Ecto neural progenitor cell (in vitro differentiated cells): ENCODE results near the gene SEMA3A.
"Not testable (repeated sequence)": the region's sequence is repeated elsewhere in the genome, so short reads cannot be mapped to it uniquely, and the experiment has no call there.

Source experiments
- DNase-seq: peaks from one replicate; pipeline ENCODE4 v3.0.0-alpha.2; 2018; ENCODE audit warnings: low spot score

The SEMA3A gene

DNA sequence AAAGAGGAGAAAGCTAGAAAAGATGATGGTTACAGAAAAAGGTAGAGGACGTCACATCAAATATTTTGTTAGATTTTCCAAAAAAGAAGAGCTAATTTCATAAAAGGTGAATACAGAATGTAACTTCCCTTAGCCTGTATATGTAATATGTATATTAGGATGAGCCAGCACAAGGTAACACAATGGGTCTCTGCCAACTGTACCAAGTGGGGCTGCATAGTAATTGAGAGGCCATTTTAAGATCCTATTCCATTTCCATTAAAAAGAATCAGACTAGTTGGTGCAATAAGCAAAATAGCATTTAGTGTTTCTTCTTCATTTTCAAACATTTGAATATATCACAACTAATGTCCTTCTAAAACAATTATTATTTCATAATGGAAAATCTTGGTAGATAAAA lies 134.6 kb downstream of the SEMA3A start:
- no peak for DNase-seq

DNA sequence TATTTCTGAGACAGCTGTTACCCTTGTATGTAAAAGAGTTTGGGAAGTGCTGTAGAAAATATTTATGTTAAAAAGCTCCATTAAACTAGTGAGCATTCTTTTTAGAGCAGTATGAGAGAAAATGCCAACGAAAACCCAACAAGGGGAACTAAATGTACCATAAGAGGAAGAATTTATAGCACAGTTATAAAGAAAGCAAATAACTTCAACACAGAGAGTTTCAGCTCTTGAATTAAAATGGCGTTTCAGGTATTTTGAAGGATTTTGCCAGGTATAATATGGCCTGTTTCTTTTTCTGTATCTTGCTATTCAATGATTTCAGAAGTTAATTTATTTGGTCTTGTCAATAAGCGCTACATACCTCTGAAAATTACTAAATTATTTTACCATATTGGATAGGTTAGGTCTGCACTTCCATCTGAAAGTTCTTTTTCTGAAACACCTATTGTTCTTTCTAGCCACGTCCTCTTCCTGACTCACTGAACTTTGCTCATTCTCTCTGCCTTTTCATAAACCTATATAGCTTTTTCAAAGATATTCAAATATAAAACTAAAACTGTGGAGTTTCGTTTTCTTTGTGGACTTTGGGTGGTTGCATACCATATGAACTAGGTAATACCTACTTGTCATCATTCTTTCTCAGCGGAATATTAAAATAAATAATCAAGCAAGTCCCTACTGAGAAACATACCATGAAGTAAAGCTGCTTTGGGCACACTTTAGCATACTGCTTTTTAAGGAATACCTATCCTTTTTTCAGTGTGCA lies 136.1 kb downstream of the SEMA3A start:
- no peak for DNase-seq

DNA sequence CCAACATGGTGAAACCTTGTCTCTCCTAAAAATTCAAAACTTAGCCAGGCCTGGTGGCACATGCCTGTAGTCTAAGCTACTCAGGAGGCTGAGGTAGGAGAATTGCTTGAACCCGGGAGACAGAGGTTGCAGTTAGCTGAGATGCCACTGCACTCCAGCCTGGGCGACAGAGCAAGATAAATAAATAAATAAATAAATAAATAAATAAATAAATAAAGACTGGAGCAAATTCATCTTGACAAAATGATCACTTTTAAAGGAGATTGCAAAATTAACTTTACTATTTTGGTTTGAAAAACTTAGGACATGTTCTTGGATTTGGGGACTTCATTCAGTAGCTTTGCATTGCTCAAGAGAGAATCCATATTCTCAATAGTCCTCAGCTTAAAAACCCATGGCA lies 137.0 kb downstream of the SEMA3A start:
- DNase-seq, result no peak

DNA sequence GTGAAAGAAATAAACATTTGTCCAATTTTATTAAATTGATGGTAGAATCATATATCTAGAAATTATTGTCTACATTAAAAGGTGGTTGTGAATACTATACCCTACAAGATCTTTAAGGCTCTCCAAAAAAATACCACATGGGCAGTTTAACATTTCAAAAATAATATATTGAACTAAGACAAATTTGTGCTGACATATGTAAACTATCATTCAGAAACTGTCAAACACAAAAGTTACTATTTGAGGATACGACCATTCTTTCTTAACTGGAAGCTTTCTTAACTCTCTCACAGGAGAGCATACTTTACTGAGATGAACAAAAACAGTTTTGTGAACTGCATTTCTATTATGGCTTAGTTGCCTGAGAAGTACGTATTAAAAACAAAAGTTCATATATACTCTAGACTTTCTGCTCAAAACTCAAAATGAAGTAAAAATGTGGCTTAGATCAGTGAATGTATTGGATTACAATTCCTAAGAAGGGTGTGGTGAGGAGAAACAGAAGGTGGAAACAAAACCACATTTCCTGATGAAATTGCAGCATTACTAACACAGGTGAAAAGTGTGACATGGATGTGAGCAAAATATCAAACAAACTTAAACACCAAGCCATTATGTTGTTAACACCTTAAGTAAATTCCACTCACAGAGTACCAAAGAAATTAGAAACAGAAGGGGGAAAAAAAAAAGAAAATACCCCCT lies 138.5 kb downstream of the SEMA3A start:
- DNase-seq, result no peak

DNA sequence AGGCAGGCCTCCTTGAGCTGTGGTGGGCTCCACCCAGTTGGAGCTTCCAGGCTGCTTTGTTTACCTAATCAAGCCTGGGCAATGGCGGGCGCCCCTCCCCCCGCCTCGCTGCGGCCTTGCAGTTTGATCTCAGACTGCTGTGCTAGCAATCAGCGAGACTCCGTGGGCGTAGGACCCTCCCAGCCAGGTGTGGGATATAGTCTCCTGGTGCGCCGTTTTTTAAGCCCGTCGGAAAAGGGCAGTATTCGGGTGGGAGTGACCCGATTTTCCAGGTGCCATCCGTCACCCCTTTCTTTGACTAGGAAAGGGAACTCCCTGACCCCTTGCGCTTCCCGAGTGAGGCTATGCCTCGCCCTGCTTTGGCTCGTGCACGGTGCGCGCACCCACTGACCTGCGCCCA lies 139.4 kb downstream of the SEMA3A start:
- DNase-seq, result not testable (repeated sequence)

DNA sequence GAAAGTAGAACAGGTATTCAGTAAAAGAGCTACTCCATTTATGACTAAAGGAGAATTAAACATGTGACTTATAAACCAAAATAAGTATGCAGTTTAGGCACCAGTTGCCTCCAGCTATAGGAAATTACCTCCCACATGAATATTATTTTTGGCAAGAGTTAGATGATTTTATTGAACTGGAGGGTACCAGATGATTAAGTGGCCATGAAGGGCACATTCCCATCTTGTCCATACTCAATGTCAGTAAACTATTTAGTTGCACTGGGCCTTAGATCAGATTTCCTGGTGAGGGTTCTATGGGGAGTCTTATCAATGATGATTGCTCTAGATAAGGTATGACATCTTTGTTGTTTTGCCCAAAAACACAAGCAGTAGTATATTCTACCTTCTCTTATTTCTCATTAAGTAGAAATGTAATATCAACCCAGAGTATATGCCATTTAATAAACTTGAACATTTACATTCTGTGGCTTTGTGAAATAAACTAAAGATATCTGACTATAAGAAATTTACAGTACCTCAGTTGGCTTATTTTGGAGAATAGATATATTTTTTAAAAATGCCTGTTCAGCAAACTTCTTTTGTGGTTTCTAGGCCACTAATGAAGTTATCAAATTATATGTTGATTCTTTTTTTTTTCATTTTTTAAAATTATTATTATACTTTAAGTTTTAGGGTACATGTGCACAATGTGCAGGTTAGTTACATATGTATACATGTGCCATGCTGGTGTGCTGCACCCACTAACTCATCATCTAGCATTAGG lies 145.3 kb downstream of the SEMA3A start:
- DNase-seq, result no peak

DNA sequence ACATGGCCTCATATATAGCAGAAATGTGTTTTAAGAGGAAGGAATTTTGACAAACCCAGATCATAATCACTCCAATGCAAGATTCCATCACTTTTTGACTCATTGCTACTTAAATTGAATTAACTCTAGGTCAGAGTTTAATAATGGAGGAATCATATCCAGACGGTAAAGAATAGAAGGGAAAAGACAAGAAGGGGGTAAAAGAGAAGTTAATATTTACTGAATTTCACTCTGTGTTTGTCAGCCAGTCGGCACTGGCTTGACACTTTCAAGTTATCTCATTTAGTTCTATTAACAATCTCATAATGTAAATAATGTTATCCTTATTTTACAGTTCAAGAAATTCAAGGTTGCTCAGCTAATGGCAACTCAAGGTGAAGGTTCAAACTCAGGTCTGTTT lies 147.5 kb downstream of the SEMA3A start:
- DNase-seq, result no peak

DNA sequence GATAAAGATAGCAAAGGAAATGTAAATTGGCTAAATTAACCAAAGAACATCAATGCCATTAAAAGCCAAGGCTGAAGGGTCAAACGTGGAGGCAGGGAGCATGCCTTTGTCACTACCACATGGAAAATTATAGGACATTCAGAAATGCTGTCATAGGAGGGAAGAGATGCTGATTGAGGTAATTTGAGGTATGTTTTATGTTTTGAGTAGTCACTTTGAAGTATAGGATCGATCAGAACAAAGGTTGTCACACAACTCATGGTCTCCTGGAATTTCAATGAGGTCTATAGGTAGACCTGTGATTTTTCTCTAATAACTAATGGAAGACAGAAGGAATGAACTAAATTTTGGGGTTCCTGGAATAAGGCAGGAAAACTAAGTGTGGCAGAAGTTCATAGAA lies 149.8 kb downstream of the SEMA3A start:
- DNase-seq, result no peak

DNA sequence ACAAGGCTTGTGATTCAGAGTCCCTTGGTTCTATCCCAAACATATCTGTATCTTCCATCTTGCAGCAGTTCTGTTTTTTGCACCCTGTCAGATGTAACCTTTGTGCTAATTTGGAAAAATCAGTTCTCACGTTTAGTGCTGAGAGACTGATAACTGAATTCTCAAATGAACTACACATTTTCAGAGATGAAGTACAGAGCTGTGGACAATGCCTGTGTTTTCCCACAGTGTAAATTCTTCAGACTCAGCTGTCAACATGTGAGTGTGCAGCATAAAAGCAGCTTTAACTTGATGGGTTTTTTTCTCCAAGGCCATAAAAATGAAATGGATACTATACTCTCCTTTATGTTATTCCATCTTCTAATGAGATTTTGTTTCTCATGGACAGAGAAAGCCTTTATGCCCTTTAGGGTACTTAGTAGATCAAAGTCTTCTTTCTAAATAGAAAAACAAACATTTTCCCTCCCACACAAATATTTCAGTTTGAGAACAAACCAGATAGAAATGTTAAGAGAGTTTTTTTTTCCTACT lies 150.9 kb downstream of the SEMA3A start:
- DNase-seq, result no peak

DNA sequence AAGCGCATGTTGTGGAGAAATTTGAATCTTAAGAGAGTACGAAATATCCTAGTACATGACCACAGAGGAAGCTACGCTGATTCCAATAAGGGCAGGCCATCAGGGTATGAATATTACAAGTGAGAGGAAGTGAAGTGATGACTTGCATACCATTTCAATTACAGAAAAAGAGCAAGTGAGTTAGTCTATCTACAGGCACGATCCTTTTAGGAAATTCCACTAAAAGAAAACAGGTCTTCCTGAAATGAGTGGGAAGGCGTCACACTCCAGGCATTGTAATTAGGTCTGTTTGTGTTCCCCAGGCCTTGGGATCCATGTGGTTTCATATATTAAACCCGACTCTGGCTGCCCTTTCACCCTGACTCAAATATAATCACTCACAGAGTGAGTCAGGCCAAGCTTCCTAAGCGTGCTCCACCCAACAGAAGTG lies 152.5 kb downstream of the SEMA3A start:
- DNase-seq, result no peak

DNA sequence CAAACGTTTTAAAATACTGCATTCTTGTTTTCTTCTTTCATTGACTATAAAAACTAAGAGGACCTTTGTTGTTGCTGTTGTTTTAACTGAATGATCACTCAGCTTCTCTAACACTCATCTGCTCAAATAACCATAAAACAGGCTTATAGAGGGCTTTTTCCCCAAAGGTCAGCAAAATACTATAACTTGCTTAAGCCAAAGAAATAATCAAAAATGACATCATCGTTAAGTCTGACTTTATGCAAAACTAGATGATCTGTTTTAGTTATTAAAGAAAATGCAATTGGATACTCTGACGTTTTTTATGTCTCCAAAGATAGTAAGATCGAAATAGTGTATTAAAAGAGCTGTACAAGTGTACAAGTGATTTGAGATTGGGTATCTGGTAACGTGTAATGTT lies 152.9 kb downstream of the SEMA3A start:
- no peak for DNase-seq

DNA sequence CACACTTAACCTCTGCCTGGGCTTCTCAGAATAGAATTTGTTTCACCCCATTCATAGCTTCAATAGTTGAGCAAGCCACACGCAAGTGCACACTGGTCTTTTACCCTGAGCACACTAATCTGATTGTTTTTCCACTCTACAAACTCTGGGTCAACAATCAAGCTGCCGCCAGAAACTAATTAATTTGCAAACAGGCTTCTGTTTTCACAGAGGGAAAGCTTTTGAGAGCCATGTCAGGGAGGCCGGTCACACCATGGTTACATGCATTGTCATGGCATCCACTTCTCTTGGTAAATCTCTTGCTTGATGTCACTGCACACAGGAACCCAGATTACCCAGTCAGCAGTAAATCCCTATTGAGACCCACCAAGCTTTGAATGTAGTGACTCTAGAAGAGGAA lies 154.2 kb downstream of the SEMA3A start:
- peak; percentile 81 for DNase-seq

DNA sequence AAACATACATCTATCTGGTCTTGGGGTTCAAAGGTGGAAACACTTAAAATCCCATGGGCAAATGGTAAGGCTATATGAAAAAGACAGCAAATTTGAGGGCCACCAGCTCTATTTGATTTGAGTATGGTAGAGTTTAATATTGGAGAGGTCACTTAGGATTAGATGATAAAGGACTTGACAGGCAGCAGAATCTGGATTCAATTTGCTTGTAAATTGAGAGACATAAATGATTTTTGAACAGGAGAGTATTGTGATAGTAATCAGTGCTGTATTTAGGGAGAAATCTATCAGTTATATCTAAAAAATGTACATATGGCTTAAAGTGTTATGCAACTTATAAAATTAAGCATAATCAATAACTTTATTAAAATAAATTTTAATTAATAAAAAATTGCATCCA lies 155.2 kb downstream of the SEMA3A start:
- DNase-seq, result no peak

DNA sequence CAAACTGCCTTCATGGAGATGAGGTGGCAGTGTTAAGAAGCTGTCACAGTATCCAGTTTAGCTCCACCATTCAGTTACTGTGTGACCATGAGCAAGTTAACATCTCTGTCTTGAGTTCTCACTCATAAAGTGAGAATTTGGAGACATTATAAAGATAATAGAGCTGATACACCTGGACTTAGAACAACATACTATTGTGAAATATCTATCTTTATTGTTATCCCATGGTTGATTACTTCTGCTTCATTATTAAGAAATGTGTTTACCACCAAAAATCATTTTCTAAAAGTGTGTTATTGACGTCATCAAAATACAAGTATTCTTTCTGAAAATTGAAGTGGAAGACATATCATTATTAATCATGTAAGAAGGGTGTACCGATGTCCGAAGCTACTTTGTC lies 166.9 kb downstream of the SEMA3A start:
- no peak for DNase-seq

DNA sequence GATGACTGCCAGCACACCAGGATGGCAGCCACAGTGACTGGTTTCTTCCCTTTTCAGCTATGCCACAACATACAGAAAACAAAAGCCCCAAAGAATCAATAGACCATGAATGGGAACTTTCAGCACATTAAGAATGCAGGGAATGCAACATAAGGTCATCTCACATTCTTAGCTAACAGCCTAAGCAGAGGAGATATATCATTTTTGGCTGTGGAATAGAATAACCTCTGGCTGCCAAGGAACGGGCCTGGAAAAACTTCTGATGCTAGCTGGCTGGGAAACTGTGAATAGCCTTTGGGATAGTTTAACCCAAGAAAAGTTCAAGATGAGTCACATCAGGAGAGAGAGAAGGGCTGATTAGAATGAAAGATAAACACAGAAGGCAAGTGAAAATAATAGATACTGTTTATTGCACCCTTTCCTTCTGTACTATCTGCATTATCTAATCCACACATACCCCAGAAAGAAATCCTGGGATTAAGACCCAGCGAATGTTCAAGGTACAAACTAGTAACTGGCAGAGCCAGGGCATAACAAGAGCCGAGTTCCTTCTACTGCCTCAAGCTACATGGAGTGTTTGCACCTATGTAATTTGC lies 169.2 kb downstream of the SEMA3A start:
- DNase-seq, result peak; percentile 41

DNA sequence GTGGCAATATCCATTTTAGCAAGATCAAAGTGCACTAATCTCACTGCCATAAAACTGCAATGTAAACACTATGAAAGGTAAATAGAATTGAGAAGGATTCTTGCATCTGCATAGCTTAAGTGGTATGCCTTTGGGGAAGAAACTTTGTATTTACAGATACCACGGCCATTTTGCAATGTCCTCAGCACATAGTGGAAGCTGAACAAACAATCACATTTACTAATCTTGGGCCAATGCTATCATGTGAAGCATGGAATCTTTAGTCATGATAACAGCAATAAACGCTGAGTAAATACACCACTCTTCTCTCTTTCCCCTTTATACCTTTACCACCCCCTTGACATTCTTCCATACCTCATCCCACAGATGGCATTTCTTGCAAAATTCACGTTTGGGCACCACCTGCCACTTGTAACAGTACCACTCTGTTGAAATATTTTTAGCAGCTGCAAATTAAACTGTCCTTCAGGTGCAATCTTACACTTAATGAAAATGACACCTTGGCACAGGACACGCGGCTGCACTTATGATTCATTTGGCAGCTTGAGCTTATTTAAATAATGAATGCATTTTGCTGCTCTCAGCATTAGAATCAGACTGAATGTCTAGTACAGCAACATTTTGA lies 171.8 kb downstream of the SEMA3A start:
- DNase-seq, result no peak

DNA sequence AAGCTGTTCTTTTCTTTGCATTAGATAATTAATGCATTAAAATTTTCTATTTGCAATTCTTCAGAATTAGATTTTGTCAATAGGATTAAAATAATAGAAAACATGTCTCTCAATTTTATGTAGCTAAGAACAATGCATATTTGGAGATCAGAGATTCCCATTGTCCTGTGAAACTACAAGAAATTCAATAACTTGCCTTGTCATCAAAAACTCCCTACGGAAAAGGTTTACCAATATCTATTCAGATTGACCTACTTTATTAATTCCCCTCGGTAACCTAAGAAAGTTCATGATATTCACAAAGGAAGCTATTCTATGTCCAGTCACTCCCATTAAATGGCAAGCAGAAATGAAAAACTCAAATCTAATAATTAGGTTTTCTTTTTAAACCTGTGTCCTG lies 172.6 kb downstream of the SEMA3A start:
- DNase-seq, result no peak

DNA sequence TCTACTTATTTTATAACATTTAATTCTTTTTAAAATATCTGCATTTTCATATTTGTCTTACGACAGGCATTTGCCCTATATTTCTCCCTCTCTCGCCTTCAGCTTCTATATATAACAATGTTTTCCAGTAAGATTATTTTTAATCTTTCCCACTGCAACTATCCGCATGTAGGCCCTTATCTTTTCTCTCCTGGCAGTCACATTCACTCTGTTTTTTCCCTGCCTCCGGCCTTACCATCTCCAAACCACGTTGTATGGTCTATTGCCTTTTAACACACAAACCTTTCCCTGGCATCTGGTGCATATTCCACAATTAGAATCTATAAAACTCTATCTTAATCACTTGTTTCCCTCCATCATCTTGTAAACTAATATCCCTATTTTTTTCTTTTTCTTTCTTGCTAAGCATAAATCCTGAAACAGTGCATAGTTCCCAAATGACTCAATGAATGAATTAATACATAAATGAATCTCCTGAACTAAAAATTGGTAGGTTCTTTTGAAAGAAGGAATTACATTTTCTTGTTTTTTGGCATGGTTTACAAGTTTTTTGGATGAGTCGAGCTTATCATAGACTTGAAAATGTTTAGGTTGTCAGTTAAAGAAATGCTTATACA lies 173.2 kb downstream of the SEMA3A start:
- no peak for DNase-seq

DNA sequence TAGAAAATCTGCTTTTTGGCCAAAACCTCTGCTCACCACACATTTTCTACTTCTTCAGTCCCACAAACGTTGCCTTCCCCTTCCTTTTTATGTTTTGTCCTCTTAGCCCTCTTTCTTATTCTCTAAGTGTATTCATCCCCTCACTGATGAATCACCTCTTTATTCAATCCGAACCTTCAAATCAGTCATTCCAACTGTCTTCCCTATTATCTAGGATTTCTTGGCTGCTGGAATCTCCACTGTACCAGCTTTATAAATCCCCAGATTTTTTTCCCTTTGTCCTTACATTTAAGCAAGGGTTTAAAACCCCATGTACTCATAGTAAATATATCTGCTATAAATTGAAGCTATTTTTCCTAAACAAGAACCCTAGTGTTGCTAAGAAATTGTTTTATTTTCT lies 176.9 kb downstream of the SEMA3A start:
- no peak for DNase-seq

DNA sequence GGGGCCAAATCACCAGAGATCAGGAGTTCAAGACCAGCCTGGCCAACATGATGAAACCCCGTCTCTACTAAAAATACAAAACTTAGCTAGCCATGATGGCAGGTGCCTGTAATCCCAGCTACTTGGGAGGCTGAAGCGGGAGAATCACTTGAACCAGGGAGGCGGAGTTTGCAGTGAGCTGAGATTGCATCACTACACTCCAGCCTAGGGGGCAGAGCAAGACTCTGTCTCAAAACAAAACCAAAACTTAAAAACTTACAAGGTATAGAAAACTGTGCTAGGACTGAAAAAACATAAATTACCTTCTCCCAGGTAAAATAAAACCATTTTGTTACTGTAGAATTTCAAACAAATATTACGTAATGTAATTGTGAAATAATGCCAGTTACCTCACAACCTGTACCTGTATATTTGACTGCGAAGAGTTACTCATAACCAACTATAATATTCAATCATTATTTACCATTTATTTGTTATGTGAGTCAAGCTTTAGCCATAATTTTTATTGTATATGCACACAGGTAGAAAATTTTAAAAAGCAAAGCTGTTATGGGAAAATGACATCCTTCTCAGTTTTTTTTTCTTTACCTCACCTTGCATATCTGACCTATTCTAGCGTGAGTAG lies 180.9 kb downstream of the SEMA3A start:
- DNase-seq, result no peak

DNA sequence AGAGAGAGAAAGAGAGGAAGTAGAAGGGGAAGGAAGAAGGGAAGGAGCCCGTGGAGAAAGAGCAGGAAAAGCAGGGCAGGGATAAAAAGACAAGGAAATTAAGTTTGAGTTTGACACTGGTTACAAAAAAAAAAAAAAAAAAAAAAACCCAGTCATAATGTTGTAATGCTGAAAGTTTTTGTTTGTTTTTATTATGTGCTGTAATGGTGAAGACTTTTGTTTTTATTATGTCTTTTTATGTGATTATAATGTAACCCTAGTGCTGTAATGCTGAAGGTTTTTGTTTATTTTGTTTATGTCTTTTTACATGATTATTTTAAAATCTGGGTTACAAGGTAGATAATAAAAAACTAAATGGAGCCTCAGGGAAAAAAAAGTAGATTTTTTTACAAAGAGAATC lies 184.8 kb downstream of the SEMA3A start:
- DNase-seq, result no peak
